Hematopoietic multipotent progenitor cell treated with erythropoietin and hydrocortisone succinate and interleukin-3 and kit ligand, for 8 days (in vitro differentiated cells): Measurements from ENCODE around the gene CFAP161.

Experiments
- DNase-seq: peaks from one replicate; pipeline ENCODE4 v3.0.0-alpha.2; 2015

Gene CFAP161

DNA sequence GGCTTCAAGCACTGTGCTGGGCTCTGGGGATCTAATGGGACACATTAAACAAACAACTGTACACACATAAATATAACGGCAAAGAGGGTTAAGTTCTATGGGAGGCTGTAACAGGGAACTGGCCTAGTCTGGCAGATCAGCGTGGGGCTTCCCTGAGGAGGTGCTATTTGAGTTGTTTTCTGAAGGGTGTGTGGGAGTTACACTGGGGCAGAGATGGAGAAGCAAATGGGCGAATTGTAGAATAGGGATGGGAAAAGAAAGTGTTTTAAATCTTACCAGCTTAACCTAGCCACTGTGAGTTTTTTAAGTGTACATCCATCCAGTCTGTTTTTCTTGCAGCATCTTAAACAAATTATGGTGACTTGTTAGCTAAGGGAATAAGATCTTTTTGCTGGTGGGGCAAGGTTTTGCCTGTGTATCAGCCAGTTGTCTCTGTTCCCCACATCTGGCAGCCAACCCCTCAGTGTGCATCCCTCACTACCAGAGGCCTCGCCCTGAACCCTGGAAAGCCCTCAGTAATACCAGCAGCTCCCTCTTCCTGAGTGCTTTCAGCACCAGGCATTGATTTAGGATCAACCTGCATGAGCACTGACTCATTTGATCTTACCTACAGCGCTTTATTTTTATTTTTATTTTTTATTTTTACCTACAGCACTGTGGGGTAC is 51.7 kb downstream of the CFAP161 start:
- DNase-seq = no peak

DNA sequence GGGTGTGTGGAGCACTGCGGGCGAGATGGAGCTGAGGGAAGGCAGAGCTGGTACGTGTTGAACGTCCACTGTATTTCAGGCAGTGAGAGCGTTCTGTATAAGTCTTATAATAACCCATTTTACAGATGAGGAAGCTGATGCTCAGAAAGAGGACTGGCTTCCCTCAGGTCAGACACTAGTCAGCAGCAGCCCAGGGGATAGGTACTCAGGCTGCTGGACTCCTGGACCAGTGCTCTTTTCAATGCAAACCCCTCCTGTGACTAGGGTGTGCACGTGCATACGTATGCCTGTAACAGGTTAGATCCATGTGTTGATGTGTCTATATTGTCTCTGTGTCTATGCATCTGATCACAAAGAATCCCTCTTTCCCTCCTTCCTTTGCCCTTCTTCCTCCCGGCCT is 54.3 kb downstream of the CFAP161 start:
- no peak for DNase-seq

DNA sequence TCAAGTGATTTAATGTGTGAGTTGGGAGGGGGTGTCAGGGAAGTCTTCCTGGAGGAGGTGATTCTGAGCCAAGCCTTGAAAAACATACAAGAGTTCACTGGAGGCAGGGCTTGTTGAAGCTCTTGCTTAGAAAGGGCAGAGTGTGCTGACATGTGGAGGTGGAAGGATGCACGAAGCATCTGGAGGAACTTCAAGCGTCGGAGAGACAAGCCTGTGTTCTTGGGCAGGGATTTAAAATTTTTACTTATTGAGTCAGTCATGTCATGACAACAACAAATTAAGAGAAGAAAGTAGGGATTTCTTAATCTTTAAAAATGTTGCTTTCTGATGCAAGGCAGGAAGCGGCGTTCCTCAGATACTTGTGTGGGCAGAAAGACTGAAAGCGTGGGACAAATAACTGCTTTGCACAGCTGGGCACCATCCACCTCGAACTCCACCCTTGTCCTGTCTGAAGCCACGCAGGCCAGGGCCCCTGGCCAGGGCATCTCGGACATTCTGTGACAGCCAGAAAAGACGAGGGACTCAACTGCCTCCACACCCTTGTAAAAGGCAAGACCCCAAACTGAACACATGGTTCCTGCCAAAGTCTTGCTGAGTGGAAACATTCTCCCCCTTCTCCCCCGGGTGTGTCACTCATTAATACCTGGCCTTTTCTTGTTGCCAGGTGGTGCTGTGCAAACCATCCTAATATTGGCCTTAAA is 55.7 kb downstream of the CFAP161 start:
- no peak for DNase-seq

GRCh38 chr15:81190922-81191507 is 56.9 kb downstream of the CFAP161 start:
- no peak for DNase-seq

- DNase-seq = no peak
These were observed 57.6 kb downstream of the CFAP161 start for GRCh38 chr15:81191701-81192100.

GRCh38 chr15:81194723-81195122 is 60.7 kb downstream of the CFAP161 start:
- DNase-seq = no peak

GRCh38 chr15:81195339-81195864 is 61.3 kb downstream of the CFAP161 start:
- no peak for DNase-seq

DNA sequence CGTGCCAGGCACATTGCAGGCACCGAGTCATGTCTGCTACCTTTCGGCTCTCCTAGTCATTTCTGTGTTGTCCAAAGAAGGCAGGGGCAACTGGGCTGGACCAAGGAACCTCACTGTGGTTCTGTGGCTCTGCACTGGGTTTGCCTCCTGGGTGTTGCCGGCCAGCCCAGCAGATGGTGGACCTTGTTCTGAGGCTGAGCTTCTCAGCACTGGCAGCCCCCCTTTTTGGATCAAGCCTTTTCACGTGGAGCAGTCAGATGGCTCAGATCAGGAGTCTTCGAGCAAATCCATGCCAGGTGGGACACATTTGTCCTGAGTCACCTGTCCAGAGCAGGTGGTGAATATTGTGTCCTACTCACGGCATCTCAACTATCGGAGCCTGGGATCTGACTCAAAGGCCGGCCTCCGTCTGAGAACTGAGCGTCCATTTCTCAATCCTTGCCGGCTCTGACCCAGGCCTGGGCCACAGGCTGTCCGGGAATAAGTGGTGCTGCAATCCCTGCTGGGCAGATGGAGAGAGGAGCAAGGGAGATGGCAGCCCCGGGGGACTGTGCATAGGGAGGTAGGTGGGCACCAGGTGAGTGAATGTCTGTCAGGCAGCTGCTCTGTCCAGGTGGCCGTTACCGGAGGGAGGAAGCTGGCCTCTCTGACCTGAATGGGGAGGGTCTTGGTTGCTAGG is 62.6 kb downstream of the CFAP161 start, which contains the start of gene IL16:
Gene IL16, plus strand, starts transcription at position 304 of the 679 bp plus-strand sequence. CDS start 28,521 bp downstream, outside the sequence.
- DNase-seq = no peak

DNA sequence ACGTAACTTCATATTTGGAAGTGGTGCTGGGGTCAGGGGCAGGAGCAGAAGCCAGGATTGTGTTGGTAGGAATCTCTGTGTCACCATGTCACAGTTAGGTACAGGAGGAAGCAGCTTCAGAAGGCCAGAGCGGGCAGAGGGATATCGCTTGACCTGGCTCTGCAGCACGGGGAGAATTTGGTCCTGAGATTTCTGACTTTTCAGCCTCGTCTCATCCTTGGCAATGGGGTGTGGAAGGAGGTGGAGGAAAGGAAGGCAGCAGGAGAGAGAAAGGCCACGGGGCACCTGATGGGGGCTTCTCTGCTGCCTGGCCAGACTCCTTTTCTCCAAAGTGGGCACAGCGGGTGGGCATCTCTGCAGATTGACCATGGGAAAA is 63.2 kb downstream of the CFAP161 start:
- DNase-seq = no peak

DNA sequence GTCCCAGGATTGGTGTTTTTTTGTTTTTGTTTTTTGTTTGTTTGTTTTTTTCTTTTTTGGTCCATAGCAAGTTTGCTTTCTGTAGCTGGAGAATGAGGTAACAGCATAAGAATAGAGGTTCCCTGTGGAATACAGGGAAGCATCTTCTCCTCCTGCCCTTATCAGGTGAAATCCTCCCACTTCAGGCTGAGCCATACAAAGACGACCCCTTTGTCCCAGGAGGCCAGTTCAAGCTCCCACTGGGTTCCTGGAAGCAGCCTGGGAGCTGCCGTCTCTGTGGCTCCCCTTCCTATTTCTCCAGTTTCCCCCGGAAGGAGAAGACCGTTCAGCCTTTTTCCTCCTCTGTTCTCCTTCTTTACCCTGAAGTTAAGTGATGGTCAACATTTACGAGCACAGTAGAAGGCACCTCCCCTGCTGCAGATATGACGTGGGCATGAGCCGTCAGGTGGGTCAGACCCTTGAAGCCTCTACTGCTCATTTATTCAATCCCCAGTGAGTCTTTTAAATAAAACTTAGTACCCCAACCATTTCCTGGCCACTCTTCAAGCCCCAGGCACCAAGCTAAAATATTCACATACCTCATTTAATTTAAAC is 63.7 kb downstream of the CFAP161 start:
- DNase-seq = no peak
